HG03457 (cell line): ENCODE data around the gene KIF9.
"Not testable (repeated sequence)": the region's sequence is repeated elsewhere in the genome, so short reads cannot be mapped to it uniquely, and the experiment has no call there.

Experiments used
- ATAC-seq: cut with Tn5 transposase; IDR thresholded peaks from one replicate; pipeline ENCODE4 v1.9.1; 2021; ENCODE audit warnings: moderate number of reproducible peaks; ENCODE audit not compliant: unreplicated experiment

KIF9 gene

DNA sequence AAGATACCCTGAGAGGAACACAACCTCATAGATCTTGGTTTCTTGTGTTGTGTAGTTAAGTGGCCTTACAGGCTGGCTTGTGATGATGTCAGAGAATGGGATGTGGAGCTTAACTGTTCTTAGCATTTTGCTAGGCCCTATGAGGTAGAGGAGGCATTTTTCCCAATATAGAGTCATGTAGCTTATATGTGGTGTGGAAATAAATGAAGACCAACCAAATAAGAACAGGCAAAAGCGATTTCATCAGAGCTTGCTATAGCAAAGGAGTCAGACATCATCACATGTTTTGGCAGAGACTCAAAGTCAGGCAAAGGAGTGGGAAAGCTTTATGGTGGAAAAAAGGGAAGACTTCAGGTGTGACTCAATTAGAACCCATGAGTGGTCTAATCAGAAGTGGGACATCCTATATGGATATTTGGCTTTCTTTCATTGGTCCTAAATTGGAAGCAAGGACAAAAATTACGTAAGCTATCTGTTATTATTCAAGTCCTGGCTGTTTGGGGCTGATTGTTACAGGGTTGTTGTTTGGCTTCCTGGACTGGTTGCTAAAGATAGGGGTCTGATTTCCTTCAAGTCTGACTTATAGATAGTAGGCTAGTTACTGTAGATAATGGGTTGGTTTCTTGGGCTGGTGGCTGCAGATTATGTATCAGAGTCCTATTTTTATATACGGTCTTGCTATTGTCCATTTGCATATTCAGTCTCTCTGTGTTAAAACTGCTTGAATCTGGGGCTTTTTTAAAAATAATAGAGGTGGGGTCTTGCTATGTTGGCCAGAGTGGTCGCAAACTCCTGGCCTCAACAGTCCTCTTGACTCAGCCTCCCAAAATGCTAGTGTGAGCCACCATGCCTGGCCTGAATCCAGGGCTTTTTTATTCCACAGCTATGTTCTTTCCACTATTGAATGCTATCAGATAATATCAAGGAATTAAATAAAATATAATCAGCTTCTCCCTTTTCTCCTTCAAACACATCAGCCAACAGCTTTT, 88.4 kb downstream of the KIF9 start:
- no peak for ATAC-seq

- ATAC-seq = no peak
These were observed 96.3 kb downstream of the KIF9 start for GRCh38 chr3:47186285-47186684.

DNA sequence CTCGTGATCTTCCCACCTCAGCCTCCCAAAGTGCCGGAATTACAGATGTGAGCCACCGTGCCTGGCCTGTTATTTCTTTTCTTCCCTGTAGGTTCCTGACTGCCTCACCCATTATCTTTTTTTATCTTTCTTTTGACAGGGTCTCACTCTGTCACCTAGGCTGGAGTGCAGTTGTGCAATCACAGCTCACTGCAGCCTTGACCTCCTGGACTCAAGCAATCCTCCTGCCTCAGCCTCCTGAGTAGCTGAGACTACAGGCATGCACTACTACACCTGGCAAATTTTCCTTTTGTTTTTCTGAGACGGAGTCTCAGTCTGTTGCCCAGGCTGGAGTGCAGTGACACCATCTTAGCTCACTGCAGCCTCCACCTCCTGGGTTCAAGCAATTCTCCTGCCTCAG, 100.9 kb downstream of the KIF9 start:
- not testable (repeated sequence) for ATAC-seq

DNA sequence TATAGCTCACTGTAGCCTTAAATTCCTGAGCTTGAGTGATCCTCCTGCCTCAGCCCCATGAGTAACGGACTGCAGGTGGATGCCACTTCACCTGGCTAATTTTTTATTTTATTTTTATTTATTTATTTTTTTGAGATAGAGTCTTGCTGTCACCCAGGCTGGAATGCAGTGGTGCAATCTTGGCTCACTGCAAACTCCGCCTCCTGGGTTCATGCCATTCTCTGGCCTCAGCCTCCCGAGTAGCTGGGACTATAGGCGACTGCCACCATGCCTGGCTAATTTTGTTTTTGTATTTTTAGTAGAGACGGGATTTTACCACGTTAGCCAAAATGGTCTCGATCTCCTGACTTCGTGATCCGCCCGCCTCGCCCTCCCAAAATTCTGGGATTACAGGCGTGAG, 102.6 kb downstream of the KIF9 start:
- ATAC-seq = not testable (repeated sequence)
